HG03565 (cell line): ENCODE measurements around the gene PHLDB2.

ENCODE experiments used
- ATAC-seq: cut with Tn5 transposase; IDR thresholded peaks from one replicate; pipeline ENCODE4 v1.9.1; 2021; ENCODE audit warnings: mild to moderate bottlenecking, moderate library complexity; ENCODE audit not compliant: unreplicated experiment

PHLDB2 gene

GRCh38 chr3:111981457-111981763 lies 122.3 kb downstream of the PHLDB2 start:
- no peak for ATAC-seq

GRCh38 chr3:111984636-111985298 lies 125.7 kb downstream of the PHLDB2 start:
- ATAC-seq: no peak

- no peak for ATAC-seq
These were observed 127.7 kb downstream of the PHLDB2 start for GRCh38 chr3:111986800-111987199.

GRCh38 chr3:111989061-111989678 lies 130.1 kb downstream of the PHLDB2 start:
- peak; percentile 95 for ATAC-seq

- ATAC-seq: no peak
These were observed 134.0 kb downstream of the PHLDB2 start for GRCh38 chr3:111993038-111993437.

GRCh38 chr3:111998636-111999483 lies 139.8 kb downstream of the PHLDB2 start, which contains the start of gene TAGLN3:
Gene TAGLN3 (plus strand): TSS chr3:111998922. CDS start chr3:111999423, 501 bp downstream.
- ATAC-seq: no peak

- ATAC-seq: no peak
These were observed 140.6 kb downstream of the PHLDB2 start for GRCh38 chr3:111999484-112000324.

GRCh38 chr3:112000367-112000771 lies 141.3 kb downstream of the PHLDB2 start:
- no peak for ATAC-seq

- ATAC-seq: no peak
These were observed 141.9 kb downstream of the PHLDB2 start for GRCh38 chr3:112000966-112001365.

- ATAC-seq: no peak
These were observed 142.5 kb downstream of the PHLDB2 start for GRCh38 chr3:112001526-112001925.

GRCh38 chr3:112002096-112002971 lies 143.3 kb downstream of the PHLDB2 start:
- no peak for ATAC-seq

GRCh38 chr3:112003321-112004080 lies 144.4 kb downstream of the PHLDB2 start:
- ATAC-seq: no peak

GRCh38 chr3:112004187-112004586 lies 145.1 kb downstream of the PHLDB2 start:
- ATAC-seq: no peak

- ATAC-seq: no peak
These were observed 145.6 kb downstream of the PHLDB2 start for GRCh38 chr3:112004669-112005068.

- ATAC-seq: no peak
These were observed 146.1 kb downstream of the PHLDB2 start for GRCh38 chr3:112005091-112005672.

GRCh38 chr3:112007633-112008032 lies 148.6 kb downstream of the PHLDB2 start:
- no peak for ATAC-seq

GRCh38 chr3:112009670-112010069 lies 150.6 kb downstream of the PHLDB2 start:
- ATAC-seq: no peak

GRCh38 chr3:112010636-112011035 lies 151.6 kb downstream of the PHLDB2 start:
- ATAC-seq: no peak

- no peak for ATAC-seq
These were observed 152.4 kb downstream of the PHLDB2 start for GRCh38 chr3:112011376-112011940.
